Measurements from ENCODE around the gene GCK. TPM values are rescaled to one million over a fixed set of nuclear protein-coding genes. Genes with fewer than 3 reads are reported as not detected.
A peak's percentile ranks its signal among the peaks of the same experiment; 100 is the strongest.

Gene GCK
- total RNA-seq, 1 donor from 2014 or later: not detected

- no peaks in the 10 kb centered on the region for H3K9me3 Mint-ChIP-seq (ENCODE audit: unreplicated experiment)
- no peak overlapping the region for H3K4me3 Mint-ChIP-seq (ENCODE audit: unreplicated experiment)
- peaks cover 10% of the 10 kb centered on the region for H3K4me1 Mint-ChIP-seq (ENCODE audit: unreplicated experiment)
- no peak overlapping the region for H3K27ac Mint-ChIP-seq (ENCODE audit: unreplicated experiment)
- H3K36me3 Mint-ChIP-seq (ENCODE audit: low read depth, unreplicated experiment): peaks cover under 1% of the 10 kb centered on the region
- peaks cover 13% of the 10 kb centered on the region for H3K27me3 Mint-ChIP-seq (ENCODE audit: unreplicated experiment)
- TF ChIP-seq CTCF (IDR thresholded peaks at IDR 0.05; ENCODE audit: unreplicated experiment): no peak
- no peak for DNase-seq (ENCODE audit: low spot score)
Observed at GRCh38 chr7:44100458-44101302, 88.6 kb downstream of the GCK start.

- no peak for DNase-seq (ENCODE audit: low spot score)
- Mint-ChIP-seq H3K4me3 (ENCODE audit: unreplicated experiment) (no peak overlapping the region), H3K36me3 (ENCODE audit: low read depth, unreplicated experiment) (no peaks in the 10 kb centered on the region), H3K27me3 (ENCODE audit: unreplicated experiment) (peaks cover 16% of the 10 kb centered on the region), H3K9me3 (ENCODE audit: unreplicated experiment) (no peaks in the 10 kb centered on the region), H3K4me1 (ENCODE audit: unreplicated experiment) (peaks cover 4% of the 10 kb centered on the region), H3K27ac (ENCODE audit: unreplicated experiment) (no peak overlapping the region)
- no peak for TF ChIP-seq CTCF (IDR thresholded peaks at IDR 0.05; ENCODE audit: unreplicated experiment)
Observed at GRCh38 chr7:44099669-44100068, 89.6 kb downstream of the GCK start.

- H3K36me3 Mint-ChIP-seq (ENCODE audit: low read depth, unreplicated experiment): no peaks in the 10 kb centered on the region
- peaks cover 1% of the 10 kb centered on the region for H3K4me1 Mint-ChIP-seq (ENCODE audit: unreplicated experiment)
- DNase-seq (ENCODE audit: low spot score): no peak
- H3K27ac Mint-ChIP-seq (ENCODE audit: unreplicated experiment): no peak overlapping the region
- H3K9me3 Mint-ChIP-seq (ENCODE audit: unreplicated experiment): no peaks in the 10 kb centered on the region
- no peak for TF ChIP-seq CTCF (IDR thresholded peaks at IDR 0.05; ENCODE audit: unreplicated experiment)
- no peak overlapping the region for H3K4me3 Mint-ChIP-seq (ENCODE audit: unreplicated experiment)
- H3K27me3 Mint-ChIP-seq (ENCODE audit: unreplicated experiment): peaks cover 17% of the 10 kb centered on the region
Observed at GRCh38 chr7:44098092-44099068, 90.9 kb downstream of the GCK start.

- Mint-ChIP-seq H3K36me3 (ENCODE audit: low read depth, unreplicated experiment) (no peaks in the 10 kb centered on the region), H3K4me3 (ENCODE audit: unreplicated experiment) (peak overlapping the region; percentile 31), H3K4me1 (ENCODE audit: unreplicated experiment) (peaks cover 5% of the 10 kb centered on the region), H3K9me3 (ENCODE audit: unreplicated experiment) (no peaks in the 10 kb centered on the region), H3K27ac (ENCODE audit: unreplicated experiment) (no peak overlapping the region), H3K27me3 (ENCODE audit: unreplicated experiment) (peaks cover 12% of the 10 kb centered on the region)
- DNase-seq (ENCODE audit: low spot score): no peak
- no peak for TF ChIP-seq CTCF (IDR thresholded peaks at IDR 0.05; ENCODE audit: unreplicated experiment)
Observed at GRCh38 chr7:44097064-44097932, 91.9 kb downstream of the GCK start.

Measured in endothelial cell (in vitro differentiated cells).